Measurements from ENCODE around the gene CPO.

- TF ChIP-seq IRF1 (CRISPR knock-in tag; IDR thresholded peaks at IDR 0.05; ENCODE audit: borderline replicate concordance) (no peak), EZH2 (IDR thresholded peaks at IDR 0.05; ENCODE audit: borderline replicate concordance, low read depth, low read length) (no peak), TCF7 (IDR thresholded peaks at IDR 0.05; ENCODE audit: borderline replicate concordance) (no peak), CTCF (IDR thresholded peaks at IDR 0.05 in 2 of 3, conservative IDR thresholded peaks at IDR 0.05 in 1 of 3; ENCODE audit: insufficient read depth in 2 of 3, low read depth in 1 of 3, low read length in 3 of 3) (no peak), RFX5 (IDR thresholded peaks at IDR 0.05; ENCODE audit: low read depth, low read length) (no peak), THAP12 (CRISPR knock-in tag; IDR thresholded peaks at IDR 0.05) (no peak), MAFK (IDR thresholded peaks at IDR 0.05; ENCODE audit: low read length) (no peak), NR1H2 (CRISPR knock-in tag; IDR thresholded peaks at IDR 0.05) (no peak), ZNF24 (IDR thresholded peaks at IDR 0.05) (no peak)
Observed at GRCh38 chr2:206982360-206982955, 43.1 kb downstream of the CPO start.
